Hepatic stellate cell (primary cell): ENCODE data around the gene SDS.

Experiments
- DNase-seq: peaks from one replicate; pipeline ENCODE4 v3.0.0; 2011; ENCODE audit warnings: low spot score

The SDS gene

GRCh38 chr12:113347107-113347506 is 56.6 kb downstream of the SDS start:
- DNase-seq, result no peak

- DNase-seq, result no peak
Observed at GRCh38 chr12:113346353-113346752, 57.3 kb downstream of the SDS start.

GRCh38 chr12:113345318-113345717 is 58.4 kb downstream of the SDS start:
- no peak for DNase-seq
